ENCODE measurements around the gene ANKRD7.

ANKRD7 gene

DNA sequence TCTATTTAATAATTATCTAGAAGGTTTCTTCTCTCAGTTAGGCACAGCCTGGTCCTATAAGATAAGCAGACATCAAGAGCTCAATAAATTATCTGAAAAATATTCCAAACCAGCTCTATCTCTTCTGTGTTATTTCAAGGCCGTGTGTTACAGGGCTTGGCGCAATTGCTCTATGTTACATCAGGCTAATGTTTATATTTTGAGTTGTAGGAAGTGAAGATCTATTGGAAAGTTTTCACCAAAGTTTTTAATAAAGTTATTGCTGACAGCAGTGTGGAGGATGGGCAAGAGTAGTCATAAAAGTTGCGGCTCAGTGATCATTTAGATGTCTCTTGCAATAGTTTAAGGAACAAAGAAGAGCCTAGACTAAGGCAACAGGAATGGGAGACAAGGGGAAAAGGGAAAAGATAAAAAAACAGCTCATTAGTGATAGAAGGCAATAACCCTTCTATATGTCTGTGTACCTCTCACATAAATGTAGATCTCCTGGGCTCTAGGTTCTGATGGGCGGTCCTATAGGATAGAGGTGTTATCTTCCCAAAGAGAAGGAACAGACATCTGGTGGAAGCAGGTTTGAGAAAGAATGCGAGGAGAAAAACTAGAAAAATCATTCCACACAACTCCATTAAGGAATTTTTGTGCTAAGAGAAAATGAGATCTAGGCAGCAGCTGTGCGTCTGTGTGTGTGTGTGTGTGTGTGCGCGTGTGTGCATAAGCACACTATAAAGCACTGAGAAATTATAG, 5.9 kb upstream of the ANKRD7 start:
- H2AFZ ChIP-seq (ENCODE audit: low read depth, low read length, severe bottlenecking): no peak overlapping the region
- H3K4me2 ChIP-seq (ENCODE audit: low read depth, low read length, poor library complexity, severe bottlenecking): no peak overlapping the region
- no peak overlapping the region for H3K9ac ChIP-seq (ENCODE audit: low read length)
- no peak for TF ChIP-seq EZH2phosphoT487 (conservative IDR thresholded peaks at IDR 0.05; ENCODE audit: low read length)
- TF ChIP-seq, protein P1, sequence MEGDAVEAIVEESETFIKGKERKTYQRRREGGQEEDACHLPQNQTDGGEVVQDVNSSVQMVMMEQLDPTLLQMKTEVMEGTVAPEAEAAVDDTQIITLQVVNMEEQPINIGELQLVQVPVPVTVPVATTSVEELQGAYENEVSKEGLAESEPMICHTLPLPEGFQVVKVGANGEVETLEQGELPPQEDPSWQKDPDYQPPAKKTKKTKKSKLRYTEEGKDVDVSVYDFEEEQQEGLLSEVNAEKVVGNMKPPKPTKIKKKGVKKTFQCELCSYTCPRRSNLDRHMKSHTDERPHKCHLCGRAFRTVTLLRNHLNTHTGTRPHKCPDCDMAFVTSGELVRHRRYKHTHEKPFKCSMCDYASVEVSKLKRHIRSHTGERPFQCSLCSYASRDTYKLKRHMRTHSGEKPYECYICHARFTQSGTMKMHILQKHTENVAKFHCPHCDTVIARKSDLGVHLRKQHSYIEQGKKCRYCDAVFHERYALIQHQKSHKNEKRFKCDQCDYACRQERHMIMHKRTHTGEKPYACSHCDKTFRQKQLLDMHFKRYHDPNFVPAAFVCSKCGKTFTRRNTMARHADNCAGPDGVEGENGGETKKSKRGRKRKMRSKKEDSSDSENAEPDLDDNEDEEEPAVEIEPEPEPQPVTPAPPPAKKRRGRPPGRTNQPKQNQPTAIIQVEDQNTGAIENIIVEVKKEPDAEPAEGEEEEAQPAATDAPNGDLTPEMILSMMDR (IDR thresholded peaks at IDR 0.05; ENCODE audit: insufficient read depth, low read length, poor library complexity, severe bottlenecking): no peak
- no peak overlapping the region for H3K4me3 ChIP-seq (ENCODE audit: insufficient read depth, low read length, poor library complexity, severe bottlenecking)
- H3K36me3 ChIP-seq (ENCODE audit: low read length): no peaks in the 10 kb centered on the region
- H3K27me3 ChIP-seq (ENCODE audit: low read length): no peaks in the 10 kb centered on the region
- no peak overlapping the region for H3K27ac ChIP-seq (ENCODE audit: low read depth, low read length)
- no peaks in the 10 kb centered on the region for H3K79me2 ChIP-seq (ENCODE audit: insufficient read depth, low read length)
- H3F3A ChIP-seq (ENCODE audit: insufficient read depth): no peaks in the 10 kb centered on the region
- H3K9me3 ChIP-seq (ENCODE audit: insufficient read depth, low read length): no peaks in the 10 kb centered on the region
- no peaks in the 10 kb centered on the region for H3K9me2 ChIP-seq (replicated peaks; ENCODE audit: insufficient read depth, low read length)
- H4K20me1 ChIP-seq (ENCODE audit: low read depth, low read length): no peaks in the 10 kb centered on the region

DNA sequence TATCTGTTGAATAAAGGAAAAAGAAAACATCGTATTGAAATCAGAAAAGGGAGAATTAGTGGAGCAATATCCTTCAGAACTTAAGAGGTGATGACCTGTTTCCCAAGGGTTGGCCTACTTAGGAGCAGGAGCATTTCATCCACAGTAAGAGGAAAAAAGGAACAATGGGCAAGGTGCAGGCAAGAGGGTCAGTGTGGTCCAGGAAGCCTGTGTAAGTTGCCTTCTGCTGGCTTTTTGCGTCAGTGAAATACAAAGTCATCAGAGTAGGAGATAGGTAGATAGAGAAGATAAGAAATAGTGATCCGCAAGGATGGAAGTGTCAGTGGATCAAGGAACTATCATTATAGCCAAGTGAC, 5.4 kb upstream of the ANKRD7 start:
- TF ChIP-seq EZH2phosphoT487 (conservative IDR thresholded peaks at IDR 0.05; ENCODE audit: low read length): no peak
- TF ChIP-seq, protein P1 (IDR thresholded peaks at IDR 0.05; ENCODE audit: insufficient read depth, low read length, poor library complexity, severe bottlenecking): no peak
- H3K79me2 ChIP-seq (ENCODE audit: insufficient read depth, low read length): no peaks in the 10 kb centered on the region
- H3F3A ChIP-seq (ENCODE audit: insufficient read depth): no peaks in the 10 kb centered on the region
- no peaks in the 10 kb centered on the region for H3K9me2 ChIP-seq (replicated peaks; ENCODE audit: insufficient read depth, low read length)
- H3K9me3 ChIP-seq (ENCODE audit: insufficient read depth, low read length): no peaks in the 10 kb centered on the region
- H2AFZ ChIP-seq (ENCODE audit: low read depth, low read length, severe bottlenecking): no peak overlapping the region
- H3K27me3 ChIP-seq (ENCODE audit: low read length): no peaks in the 10 kb centered on the region
- no peak overlapping the region for H3K4me2 ChIP-seq (ENCODE audit: low read depth, low read length, poor library complexity, severe bottlenecking)
- no peak overlapping the region for H3K4me3 ChIP-seq (ENCODE audit: insufficient read depth, low read length, poor library complexity, severe bottlenecking)
- no peak overlapping the region for H3K27ac ChIP-seq (ENCODE audit: low read depth, low read length)
- no peaks in the 10 kb centered on the region for H3K36me3 ChIP-seq (ENCODE audit: low read length)
- H3K9ac ChIP-seq (ENCODE audit: low read length): no peak overlapping the region
- no peaks in the 10 kb centered on the region for H4K20me1 ChIP-seq (ENCODE audit: low read depth, low read length)

- Histone ChIP-seq H3K9ac (ENCODE audit: low read length) (no peak overlapping the region), H3K27ac (ENCODE audit: low read depth, low read length) (no peak overlapping the region), H3K79me2 (ENCODE audit: insufficient read depth, low read length) (no peaks in the 10 kb centered on the region), H2AFZ (ENCODE audit: low read depth, low read length, severe bottlenecking) (no peak overlapping the region), H3K4me2 (ENCODE audit: low read depth, low read length, poor library complexity, severe bottlenecking) (no peak overlapping the region), H3F3A (ENCODE audit: insufficient read depth) (no peaks in the 10 kb centered on the region), H3K36me3 (ENCODE audit: low read length) (no peaks in the 10 kb centered on the region), H4K20me1 (ENCODE audit: low read depth, low read length) (no peaks in the 10 kb centered on the region), H3K9me3 (ENCODE audit: insufficient read depth, low read length) (no peaks in the 10 kb centered on the region), H3K4me3 (ENCODE audit: insufficient read depth, low read length, poor library complexity, severe bottlenecking) (no peak overlapping the region), H3K27me3 (ENCODE audit: low read length) (no peaks in the 10 kb centered on the region), H3K9me2 (replicated peaks; ENCODE audit: insufficient read depth, low read length) (no peaks in the 10 kb centered on the region)
- no peak for TF ChIP-seq EZH2phosphoT487 (conservative IDR thresholded peaks at IDR 0.05; ENCODE audit: low read length)
- TF ChIP-seq, protein P1 (IDR thresholded peaks at IDR 0.05; ENCODE audit: insufficient read depth, low read length, poor library complexity, severe bottlenecking): no peak
Measured at GRCh38 chr7:118220583-118220982, 3.9 kb upstream of the ANKRD7 start.
